ENCODE data around the gene ZNF775. TPM values are rescaled to one million over a fixed set of nuclear protein-coding genes. Genes with fewer than 3 reads are reported as not detected.

Gene ZNF775
- total RNA-seq: 1 to 10 TPM; 4.4 to 5.0 TPM

DNA sequence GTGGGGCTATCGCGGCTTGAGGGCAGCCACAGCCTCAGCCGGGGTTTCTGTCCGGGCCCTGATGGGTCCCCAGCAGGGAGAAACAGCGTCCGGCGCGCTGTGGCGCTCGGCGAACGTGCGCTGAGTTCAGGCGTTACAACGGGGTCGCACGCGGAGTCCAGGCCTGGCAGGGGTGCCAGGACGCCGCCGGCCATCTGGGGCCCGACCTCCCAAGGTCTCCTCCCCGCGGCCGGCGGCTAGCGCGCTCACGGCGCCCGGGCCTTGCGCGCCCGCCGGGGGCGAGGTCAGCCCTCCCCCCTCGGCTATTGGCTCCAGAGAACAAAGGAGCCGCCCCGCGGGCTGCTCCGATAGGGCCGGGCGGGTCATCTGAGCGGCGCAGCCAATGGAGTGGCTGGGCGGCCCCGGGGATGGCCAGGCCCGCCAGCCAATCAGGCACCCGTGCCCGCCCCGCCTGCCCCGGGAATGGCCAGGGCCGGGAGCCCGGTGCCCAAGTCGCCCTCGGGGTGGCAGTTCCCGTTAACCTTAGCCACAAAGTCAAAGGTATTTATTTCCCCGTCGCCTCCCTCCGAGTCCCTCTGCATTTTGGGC, at the start of gene ZNF775:
Gene ZNF775 (plus strand): TSS at position 478 of the 588 bp plus-strand sequence. CDS start 9,141 bp downstream, outside the sequence.
- no peaks in the 10 kb centered on the region for H3K9me3 Mint-ChIP-seq
- H3K27ac Mint-ChIP-seq: peak within 1 kb of the TSS; percentile 65 to 88
- H3K36me3 Mint-ChIP-seq: peaks cover 0 to 5% of the 10 kb centered on the region in 2 donors
- ATAC-seq (peak; percentile 96 to 97), DNase-seq (ENCODE audit: low spot score in 2 of 2) (peak; percentile 94 to 96)

DNA sequence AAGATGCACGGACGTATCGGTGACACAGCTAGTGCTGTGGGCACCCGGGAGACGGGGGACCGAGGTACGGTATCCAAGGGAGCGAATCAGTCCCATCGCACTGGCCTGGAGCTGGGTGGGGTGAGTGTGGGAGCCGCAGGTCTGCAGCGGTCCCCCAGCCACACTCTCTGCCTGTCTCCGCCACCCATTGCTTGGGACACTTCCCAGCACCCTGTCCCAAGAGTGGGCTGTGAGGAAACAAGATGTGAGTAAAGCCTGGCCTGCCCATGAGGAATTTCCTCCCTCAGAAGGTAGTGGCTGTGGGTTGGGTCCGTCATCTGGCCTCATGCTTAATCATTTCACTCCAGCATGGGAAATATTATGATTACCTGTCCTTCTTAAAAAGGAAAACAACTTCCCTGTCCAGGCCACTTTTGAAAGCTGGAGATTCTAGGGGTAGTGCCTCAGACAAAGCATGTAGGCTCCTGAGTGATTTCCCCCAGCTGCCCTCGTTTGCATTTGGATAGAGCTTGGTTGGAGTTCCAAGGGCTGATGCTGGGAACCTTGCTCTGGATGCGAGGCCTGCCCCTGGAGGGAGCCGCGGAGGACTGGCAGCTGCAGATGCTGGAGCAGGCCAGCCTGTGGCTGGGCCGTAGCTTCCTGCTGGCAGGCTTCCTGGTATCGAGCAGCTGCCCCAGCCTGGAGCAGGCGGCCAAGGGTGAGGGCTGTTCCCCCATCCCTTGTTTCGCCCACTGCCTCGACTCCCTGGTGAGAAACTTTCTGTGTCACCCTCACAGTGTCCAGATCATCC, 49.6 kb upstream of the ZNF775 start:
- H3K27ac Mint-ChIP-seq: no peak overlapping the region
- no peak for ATAC-seq
- DNase-seq (ENCODE audit: low spot score in 2 of 2): no peak
- no peaks in the 10 kb centered on the region for H3K9me3 Mint-ChIP-seq
- peaks cover 15 to 24% of the 10 kb centered on the region in 2 donors for H3K36me3 Mint-ChIP-seq

DNA sequence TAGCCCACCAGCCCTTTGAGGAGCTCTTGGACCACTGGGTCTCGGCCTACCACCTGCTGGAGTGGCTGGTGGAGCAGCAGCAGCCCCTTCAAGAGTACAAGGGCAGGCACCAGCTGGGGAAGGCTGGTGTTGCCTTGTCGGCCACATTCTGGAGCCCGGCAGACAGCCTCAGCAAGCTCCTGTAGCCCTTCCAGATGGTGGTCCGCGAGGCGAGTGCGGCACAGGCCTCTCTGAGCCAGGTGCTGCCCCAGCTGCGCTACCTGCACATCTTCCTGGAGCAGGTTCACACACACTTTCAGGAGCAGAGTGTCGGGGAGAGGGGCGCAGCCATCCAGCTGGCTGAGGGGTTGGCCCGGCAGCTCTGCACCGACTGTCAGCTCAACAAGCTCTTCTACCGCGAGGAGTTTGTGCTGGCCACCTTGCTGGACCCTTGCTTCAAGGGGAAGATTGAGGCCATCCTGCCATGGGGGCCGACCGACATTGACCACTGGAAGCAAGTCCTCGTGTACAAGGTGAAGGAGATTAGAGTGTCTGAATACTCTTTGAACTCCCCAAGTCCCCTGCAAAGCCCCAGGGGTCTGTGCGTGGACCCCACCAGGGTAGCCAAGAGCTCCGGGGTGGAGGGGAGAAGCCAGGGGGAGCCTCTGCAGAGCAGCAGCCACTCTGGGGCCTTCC, 48.8 kb upstream of the ZNF775 start:
- ATAC-seq (no peak), DNase-seq (ENCODE audit: low spot score in 2 of 2) (no peak)
- no peaks in the 10 kb centered on the region for H3K9me3 Mint-ChIP-seq
- H3K27ac Mint-ChIP-seq: no peak overlapping the region
- peaks cover 8 to 18% of the 10 kb centered on the region in 2 donors for H3K36me3 Mint-ChIP-seq

DNA sequence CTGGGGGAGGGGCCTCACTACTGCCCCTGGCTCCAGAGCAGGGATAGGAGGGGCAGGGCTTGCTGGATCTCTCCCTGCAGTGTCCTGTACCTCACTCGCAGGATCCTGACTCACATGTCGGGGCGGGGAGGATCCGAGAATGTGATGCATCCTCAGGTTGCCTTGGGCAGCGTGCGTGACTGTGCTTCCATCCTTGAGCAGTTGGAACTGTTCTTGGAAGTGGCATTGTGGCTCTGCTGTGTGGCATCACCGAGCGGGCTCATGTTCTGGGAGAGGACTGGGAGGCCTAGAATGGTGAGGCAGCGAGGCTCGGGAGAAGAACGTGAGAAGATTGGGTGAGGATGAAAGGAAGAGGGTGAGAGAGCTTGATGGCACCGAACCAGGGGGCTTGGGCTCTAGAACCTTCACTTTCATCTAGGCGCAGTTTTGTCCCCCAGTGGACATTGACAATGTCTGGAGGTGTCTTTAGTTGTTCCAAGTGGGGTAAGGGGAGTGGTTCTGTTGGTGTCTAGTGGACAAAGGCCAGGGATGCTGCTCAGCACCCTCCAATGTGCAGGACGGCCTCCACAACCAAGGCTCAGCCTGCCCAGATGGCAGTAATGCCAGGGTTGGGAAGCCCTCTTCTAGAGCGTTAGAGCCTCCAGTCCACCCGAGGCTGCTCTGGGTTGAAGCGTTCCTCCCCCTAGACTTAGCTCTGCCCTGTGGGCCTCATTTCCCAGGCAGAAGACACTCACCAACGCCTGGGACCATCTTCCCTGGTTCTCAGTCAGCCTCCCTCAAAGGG, 46.1 kb upstream of the ZNF775 start:
- Mint-ChIP-seq H3K36me3 (peaks cover 0 to 6% of the 10 kb centered on the region in 2 donors), H3K27ac (no peak overlapping the region), H3K9me3 (no peaks in the 10 kb centered on the region)
- no peak for DNase-seq (ENCODE audit: low spot score in 2 of 2)
- no peak for ATAC-seq

DNA sequence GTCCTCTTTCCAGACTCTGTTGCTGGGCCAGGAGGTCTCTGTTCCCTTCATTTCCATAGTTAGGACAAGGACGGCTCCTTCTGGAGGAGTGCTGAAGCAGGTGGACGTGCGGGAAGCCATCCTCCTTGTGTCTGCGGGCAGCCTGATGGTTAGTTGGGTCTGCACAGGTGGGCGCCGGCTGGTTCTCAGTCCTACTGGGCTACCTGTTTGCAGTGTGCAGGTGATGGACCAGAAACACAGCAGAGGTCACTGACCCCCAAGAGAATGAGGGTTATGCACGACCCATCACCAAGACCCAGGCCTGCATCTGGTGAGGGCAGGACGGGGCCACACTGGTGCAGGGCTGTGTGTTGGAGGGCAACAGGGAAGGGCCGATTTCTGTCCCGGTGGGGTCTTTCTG, 45.5 kb upstream of the ZNF775 start:
- Mint-ChIP-seq H3K9me3 (no peaks in the 10 kb centered on the region), H3K27ac (peak overlapping the region in 1 of 2 donors; percentile 24), H3K36me3 (peaks cover 0 to 7% of the 10 kb centered on the region in 2 donors)
- no peak for ATAC-seq
- no peak for DNase-seq (ENCODE audit: low spot score in 2 of 2)

DNA sequence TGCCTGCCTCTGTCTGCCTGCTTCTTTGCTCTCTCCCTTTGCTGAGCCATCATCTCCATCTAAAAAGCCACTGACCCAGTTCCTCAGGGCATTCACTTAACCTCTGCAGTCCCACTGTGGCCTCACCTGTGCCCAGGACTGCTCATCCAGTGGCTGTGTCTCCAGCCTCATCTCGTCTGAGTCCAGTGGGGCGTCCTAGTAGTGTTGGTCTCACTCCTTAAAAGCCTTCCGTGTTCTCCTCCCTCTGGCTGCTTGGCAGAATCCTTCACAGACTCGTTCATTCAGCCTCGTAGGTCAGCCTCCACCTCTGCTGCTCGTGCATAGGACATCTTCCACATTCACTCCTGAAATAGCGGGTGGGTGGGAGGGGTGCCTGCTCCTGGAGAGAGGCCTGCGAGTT, 45.0 kb upstream of the ZNF775 start:
- no peaks in the 10 kb centered on the region for H3K9me3 Mint-ChIP-seq
- H3K27ac Mint-ChIP-seq: peak overlapping the region in 1 of 2 donors; percentile 24
- H3K36me3 Mint-ChIP-seq: peaks cover 0 to 7% of the 10 kb centered on the region in 2 donors
- ATAC-seq (no peak), DNase-seq (ENCODE audit: low spot score in 2 of 2) (no peak)

DNA sequence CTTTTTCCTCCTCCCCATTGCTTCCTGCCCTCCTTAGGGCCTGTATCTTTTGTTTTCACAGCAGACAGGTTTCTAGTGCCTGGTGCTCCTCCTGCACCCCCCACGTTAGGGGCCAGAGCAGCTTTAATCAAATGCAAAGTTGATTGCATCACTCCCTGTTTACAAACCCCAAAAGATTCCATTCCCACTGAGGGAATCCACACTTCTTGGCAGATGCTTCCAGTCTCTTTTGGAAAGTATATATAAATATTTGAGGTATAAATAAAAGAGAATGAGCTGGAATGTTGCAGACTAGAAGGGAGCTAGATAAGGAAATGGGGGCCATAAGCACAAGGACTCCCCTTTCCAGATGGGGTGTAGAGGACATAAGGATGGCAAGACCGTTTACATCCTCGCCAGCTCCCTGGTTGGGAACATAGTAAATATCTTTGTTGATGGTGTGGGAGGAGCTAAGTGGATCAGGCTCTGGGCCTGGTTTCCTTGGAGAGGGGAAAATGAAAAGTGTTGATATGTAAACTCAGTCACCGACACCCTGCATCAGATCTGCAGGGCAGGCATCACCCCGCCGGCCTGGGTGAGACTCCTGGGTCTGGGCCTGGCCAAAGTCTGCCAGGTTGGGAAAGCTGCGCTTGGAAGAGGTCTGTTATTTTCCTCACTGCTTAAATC, 43.9 kb upstream of the ZNF775 start:
- Mint-ChIP-seq H3K9me3 (no peaks in the 10 kb centered on the region), H3K36me3 (peaks cover 0 to 7% of the 10 kb centered on the region in 2 donors), H3K27ac (no peak overlapping the region)
- ATAC-seq (no peak), DNase-seq (ENCODE audit: low spot score in 2 of 2) (no peak)

DNA sequence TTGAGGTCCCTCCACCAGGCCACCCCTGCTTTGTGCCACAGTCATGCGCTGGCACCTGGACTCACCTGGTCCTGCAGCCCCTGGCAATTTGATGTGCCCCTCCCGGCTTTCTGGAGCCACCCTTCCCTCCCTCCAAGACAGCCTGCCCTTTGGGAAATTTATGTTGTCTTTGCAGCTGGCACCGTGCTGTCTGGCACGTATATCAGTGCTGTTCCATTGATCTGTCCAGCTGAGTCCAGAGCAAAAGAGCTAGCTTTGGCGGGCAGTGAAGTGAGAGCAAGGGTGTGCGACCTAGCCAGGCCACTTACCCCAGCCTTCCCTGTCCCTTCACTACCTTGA, 43.4 kb upstream of the ZNF775 start:
- Mint-ChIP-seq H3K36me3 (peaks cover 0 to 7% of the 10 kb centered on the region in 2 donors), H3K27ac (no peak overlapping the region), H3K9me3 (no peaks in the 10 kb centered on the region)
- no peak for DNase-seq (ENCODE audit: low spot score in 2 of 2)
- ATAC-seq: no peak

DNA sequence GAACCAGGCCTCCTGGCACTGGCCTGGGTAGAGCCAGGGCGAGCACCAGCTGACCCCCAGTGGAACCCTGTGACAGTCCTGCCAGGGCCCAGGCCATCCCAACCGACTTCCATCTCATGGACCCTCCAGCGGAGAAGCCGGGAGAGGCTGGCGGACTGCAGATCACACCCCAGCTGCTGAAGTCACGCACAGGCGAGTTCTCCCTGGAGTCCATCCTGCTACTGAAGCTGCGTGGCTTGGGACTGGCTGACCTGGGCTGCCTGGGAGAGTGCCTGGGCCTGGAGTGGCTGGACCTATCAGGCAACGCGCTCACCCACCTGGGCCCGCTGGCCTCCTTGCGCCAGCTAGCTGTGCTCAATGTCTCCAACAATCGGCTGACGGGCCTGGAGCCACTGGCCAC, 42.4 kb upstream of the ZNF775 start:
- H3K27ac Mint-ChIP-seq: no peak overlapping the region
- H3K9me3 Mint-ChIP-seq: no peaks in the 10 kb centered on the region
- DNase-seq (ENCODE audit: low spot score in 2 of 2) (no peak), ATAC-seq (no peak)
- peaks cover 0 to 7% of the 10 kb centered on the region in 2 donors for H3K36me3 Mint-ChIP-seq

DNA sequence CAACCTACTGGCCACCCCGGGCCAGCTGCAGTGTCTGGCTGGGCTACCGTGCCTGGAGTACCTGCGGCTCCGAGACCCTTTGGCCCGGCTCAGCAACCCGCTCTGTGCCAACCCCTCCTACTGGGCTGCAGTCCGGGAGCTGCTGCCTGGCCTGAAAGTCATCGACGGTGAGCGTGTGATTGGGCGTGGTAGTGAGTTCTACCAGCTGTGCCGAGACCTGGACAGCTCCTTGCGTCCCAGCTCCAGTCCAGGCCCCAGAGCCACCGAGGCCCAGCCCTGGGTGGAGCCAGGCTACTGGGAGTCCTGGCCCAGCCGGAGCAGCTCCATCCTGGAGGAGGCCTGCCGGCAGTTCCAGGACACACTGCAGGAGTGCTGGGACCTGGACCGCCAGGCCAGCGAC, 42.0 kb upstream of the ZNF775 start:
- H3K36me3 Mint-ChIP-seq: peaks cover 0 to 7% of the 10 kb centered on the region in 2 donors
- H3K27ac Mint-ChIP-seq: no peak overlapping the region
- ATAC-seq (no peak), DNase-seq (ENCODE audit: low spot score in 2 of 2) (no peak)
- H3K9me3 Mint-ChIP-seq: no peaks in the 10 kb centered on the region

DNA sequence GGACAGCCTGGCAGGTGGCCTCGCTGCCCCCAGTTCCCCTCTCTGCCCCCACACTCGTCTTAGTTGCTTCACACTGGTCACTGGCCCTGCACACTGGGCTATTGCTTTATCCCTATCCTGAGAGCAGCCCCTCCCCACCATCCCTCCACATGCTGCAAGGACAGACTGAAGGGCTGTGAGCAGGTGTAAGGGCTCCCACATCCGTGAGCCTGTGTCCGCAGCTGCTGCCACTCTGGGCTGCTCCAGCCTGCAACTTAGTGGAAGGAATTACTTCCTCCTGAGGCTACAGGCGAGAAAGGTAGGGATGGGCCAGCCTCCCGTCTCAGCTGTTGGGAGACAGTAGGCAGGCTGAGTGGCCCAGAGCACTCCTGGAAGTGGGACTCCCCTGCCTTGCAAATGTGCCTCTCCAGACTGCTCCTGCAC, 41.5 kb upstream of the ZNF775 start:
- H3K9me3 Mint-ChIP-seq: no peaks in the 10 kb centered on the region
- ATAC-seq (no peak), DNase-seq (ENCODE audit: low spot score in 2 of 2) (no peak)
- H3K27ac Mint-ChIP-seq: no peak overlapping the region
- peaks cover 0 to 7% of the 10 kb centered on the region in 2 donors for H3K36me3 Mint-ChIP-seq

DNA sequence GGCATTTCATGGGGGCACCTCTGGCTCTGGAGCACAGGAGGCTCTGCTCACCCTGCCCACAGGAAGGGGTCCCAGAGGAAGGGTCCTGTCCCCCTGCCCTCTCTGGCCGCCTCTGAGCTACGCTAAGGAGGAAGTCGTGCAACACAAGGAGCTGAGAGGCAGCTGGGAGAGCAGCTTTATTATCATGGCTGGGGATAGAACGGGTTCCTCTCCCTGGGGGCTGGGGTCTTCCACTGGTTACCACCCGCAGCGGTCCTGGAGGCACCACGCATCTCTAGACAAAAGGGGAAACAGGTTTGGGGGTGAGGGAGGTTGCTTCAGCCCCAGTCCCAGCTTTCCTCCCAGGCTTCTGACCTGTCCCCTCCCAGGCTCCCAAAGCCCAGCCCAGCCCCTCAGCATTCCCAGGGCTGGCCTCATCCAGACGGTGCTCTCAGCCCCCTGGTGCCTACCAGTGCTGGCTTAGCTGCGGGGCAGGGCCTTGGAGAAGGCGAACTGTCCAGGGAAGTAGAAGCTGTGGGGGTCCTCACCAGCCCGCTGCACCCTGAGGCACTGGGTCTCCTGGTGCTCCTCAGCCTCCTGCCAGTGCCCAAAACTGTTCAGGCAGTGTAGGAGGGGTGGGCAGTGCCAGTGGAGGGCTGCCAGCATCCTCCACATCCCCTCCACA, 40.8 kb upstream of the ZNF775 start:
- Mint-ChIP-seq H3K27ac (no peak overlapping the region), H3K36me3 (peaks cover 0 to 7% of the 10 kb centered on the region in 2 donors), H3K9me3 (peaks cover 0 to 2% of the 10 kb centered on the region in 2 donors)
- ATAC-seq (no peak), DNase-seq (ENCODE audit: low spot score in 2 of 2) (no peak)

DNA sequence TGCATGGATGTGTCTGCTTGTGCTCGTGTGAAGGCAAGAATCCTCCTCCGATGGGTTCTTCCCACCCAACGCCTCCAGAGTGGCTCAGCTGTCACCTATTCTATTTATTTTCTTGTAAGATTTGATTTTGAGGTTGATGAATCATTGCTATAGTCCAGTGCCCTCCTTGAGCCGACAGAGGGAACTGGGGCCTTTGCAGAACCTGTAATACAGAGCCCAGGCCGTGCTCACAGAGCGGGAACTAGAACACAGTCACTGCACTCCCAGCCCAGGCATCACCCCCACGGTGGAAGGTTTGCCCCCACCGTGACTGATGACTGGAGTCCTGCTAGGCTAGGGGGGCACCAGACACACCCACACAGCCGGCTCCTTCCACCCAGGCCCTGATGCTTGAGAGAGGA, 39.7 kb upstream of the ZNF775 start:
- peaks cover 0 to 9% of the 10 kb centered on the region in 2 donors for H3K9me3 Mint-ChIP-seq
- H3K36me3 Mint-ChIP-seq: peaks cover 0 to 7% of the 10 kb centered on the region in 2 donors
- DNase-seq (ENCODE audit: low spot score in 2 of 2): no peak
- no peak for ATAC-seq
- H3K27ac Mint-ChIP-seq: no peak overlapping the region

DNA sequence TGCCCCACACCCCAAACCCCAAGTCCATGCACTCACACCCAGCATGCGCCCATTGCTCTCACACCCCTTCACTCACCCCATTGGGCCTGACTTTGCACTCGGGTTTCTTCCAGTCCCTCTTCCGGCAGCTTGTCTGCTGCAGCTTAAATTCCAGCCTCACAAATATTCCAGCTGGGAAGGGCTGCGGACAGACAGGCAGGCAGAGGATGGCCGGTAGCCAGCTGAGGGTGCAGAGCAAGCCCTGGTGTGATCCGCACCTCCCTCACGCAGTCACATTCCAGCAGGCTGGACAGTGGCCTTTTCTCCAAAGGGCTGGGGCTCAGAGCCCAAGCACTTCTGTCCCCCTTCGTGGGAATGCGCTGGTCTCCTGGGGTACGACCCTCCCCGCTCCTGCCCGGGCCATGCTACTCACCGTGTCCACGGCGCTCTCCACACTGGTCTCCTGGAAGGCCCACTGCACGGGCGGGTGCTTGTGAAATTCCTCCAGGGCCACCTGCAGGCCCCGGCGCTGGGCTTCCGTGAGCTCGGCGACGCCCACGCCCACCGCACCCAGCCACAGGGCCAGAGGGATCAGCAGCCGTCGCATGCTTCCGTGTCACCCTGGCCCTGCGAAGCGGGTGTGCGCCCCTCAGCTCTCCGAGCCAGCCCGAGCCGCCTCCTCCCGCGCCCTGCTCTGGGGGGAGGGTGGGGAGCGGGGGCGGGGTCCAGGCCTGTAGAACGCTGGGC, 38.9 kb upstream of the ZNF775 start:
- no peak for DNase-seq (ENCODE audit: low spot score in 2 of 2)

DNA sequence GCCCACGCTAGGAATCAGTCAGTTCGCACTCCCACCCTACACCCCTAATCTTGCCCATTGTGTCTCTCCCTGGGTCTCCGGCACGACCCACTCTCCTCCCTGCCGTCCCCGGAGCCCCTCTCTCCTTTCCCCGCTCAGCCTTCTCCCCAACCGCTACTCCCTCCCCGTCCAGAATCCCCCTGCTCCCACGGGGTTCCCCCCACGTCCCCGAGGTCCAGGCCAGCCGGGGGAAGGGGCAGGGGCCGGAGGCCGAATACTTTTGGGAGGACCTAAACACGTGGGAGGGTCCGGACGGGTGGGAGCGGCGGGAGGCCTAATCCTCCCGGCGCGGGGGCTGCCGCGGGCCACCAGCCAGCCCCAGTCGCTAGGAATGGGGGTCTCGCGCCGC, 38.3 kb upstream of the ZNF775 start:
- no peak for ATAC-seq
- H3K36me3 Mint-ChIP-seq: peaks cover 0 to 7% of the 10 kb centered on the region in 2 donors
- H3K9me3 Mint-ChIP-seq: peaks cover 0 to 9% of the 10 kb centered on the region in 2 donors
- H3K27ac Mint-ChIP-seq: no peak overlapping the region
- DNase-seq (ENCODE audit: low spot score in 2 of 2): no peak

More for the DNA sequence above, 38.9 kb upstream of the ZNF775 start:
- ATAC-seq: peak; percentile 33 to 47
- Mint-ChIP-seq H3K9me3 (peaks cover 0 to 9% of the 10 kb centered on the region in 2 donors), H3K36me3 (peaks cover 0 to 7% of the 10 kb centered on the region in 2 donors), H3K27ac (no peak overlapping the region)

All from activated naive CD4-positive, alpha-beta T cell treated with anti-CD3 and anti-CD28 coated beads, Interleukin-2, amount 50 U/mL, for 72 hours (primary cell).